HG02943 (cell line): ENCODE results near the gene CLEC18B.
A peak's percentile ranks its signal among the peaks of the same experiment; 100 is the strongest.
"Not testable (repeated sequence)": the region's sequence is repeated elsewhere in the genome, so short reads cannot be mapped to it uniquely, and the experiment has no call there.

ENCODE experiments used
- ATAC-seq: cut with Tn5 transposase; IDR thresholded peaks from one replicate; pipeline ENCODE4 v1.9.1; 2021; ENCODE audit warnings: mild to moderate bottlenecking, low read depth, moderate library complexity; ENCODE audit not compliant: unreplicated experiment

The CLEC18B gene

GRCh38 chr16:74367469-74368001 is 53.7 kb downstream of the CLEC18B start:
- peak; percentile 46 for ATAC-seq

- not testable (repeated sequence) for ATAC-seq
Observed at GRCh38 chr16:74361646-74362610, 59.4 kb downstream of the CLEC18B start.
